GM19397 (cell line): Measurements from ENCODE around the gene MEMO1.
"Not testable (repeated sequence)": the region's sequence is repeated elsewhere in the genome, so short reads cannot be mapped to it uniquely, and the experiment has no call there.

Source experiments
- ATAC-seq: cut with Tn5 transposase; IDR thresholded peaks from one replicate; pipeline ENCODE4 v1.9.1; 2021; ENCODE audit warnings: mild to moderate bottlenecking, moderate library complexity; ENCODE audit not compliant: unreplicated experiment

Gene MEMO1

GRCh38 chr2:32010670-32011484 lies at the start of gene MEMO1:
MEMO1 (minus strand) TSS chr2:32011008; CDS start chr2:32010247, 761 bp downstream.
- peak; percentile 65 for ATAC-seq

- no peak for ATAC-seq
Observed at GRCh38 chr2:32060266-32060665, 49.5 kb upstream of the MEMO1 start.

GRCh38 chr2:32058130-32058529 lies 47.3 kb upstream of the MEMO1 start:
- ATAC-seq = no peak

DNA sequence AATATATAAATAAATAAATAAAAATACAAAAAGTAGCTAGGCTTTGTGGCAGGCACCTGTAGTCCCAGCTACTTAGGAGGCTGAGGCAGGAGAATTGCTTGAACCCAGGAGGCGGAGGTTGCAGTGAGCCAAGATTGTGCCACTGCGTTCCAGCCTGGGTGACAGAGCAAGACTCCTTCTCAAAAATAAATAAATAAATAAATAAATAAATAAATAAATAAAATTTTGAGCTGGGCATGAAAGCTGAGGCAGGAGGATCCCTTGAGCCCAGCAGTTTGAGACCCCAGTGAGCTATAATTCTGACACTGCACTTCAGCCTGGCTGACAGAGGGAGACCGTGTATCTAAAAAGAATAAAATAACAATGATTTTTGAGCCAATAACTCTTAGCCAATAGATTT lies 43.8 kb upstream of the MEMO1 start:
- not testable (repeated sequence) for ATAC-seq

DNA sequence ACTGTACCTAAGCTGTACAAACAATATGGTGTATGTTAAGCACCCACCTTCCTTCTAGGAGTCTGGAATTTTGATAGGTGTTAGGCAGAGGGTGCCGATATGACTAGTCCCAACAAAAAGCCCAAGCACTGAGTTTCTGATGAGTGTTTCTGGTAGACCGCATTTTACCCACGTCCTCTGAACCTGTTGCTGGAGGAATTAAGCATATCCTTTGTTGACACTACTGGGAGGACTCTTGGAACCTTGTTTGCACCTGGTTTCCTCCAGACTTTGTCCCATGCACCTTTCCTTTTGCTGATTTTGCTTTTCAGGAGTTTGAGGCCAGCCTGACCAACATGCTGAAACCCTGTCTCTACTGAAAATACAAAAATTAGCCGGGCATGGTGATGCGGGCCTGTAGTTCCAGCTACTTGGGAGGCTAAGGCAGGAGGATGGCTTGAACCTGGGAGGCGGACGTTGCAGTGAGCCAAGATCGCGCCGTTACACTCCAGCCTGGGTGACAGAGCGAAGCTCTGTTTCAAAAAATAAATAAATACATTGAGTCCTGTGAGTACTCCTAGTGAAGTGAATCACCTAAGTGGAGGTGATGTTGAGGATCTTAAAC lies 41.1 kb upstream of the MEMO1 start:
- no peak for ATAC-seq

GRCh38 chr2:32043561-32043960 lies 32.8 kb upstream of the MEMO1 start:
- ATAC-seq = no peak

- ATAC-seq = peak; percentile 91
Observed at GRCh38 chr2:32039447-32040219, 28.8 kb upstream of the MEMO1 start, which contains the start of gene DPY30. DPY30 (minus strand) TSS chr2:32039805; CDS start chr2:32039456, 349 bp downstream.

GRCh38 chr2:32034198-32034887 lies 23.5 kb upstream of the MEMO1 start:
- ATAC-seq = not testable (repeated sequence)

DNA sequence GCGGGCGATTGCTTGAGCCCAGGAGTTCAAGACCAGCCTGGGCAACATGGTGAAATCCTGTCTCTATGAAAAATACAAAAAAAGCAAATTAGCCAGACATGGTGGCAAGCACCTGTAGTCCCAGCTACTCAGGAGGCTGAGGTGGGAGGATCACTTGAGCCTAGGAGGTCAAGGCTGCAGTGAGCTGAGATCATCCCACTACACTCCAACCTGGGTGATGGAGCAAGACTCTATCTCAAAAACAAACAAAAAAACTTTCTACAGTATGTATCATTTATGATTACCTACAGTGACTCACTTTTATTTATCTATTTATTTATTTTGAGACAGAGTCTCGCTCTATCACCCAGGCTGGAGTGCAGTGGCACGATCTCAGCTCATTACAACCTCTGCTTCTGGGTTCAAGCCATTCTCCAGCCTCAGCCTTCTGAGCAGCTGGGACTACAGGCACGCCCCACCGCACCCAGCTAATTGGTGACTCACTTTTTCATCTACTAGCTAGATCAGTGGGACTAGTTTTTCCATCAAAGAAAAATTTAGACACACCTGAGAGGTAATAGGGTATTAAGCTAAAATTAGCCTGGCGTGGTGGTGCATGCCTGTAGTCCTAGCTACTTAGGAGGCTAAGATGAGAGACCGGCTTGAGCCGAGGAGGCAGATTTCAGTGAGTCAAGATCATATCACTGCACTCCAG lies 8.1 kb upstream of the MEMO1 start:
- ATAC-seq = not testable (repeated sequence)

GRCh38 chr2:32012872-32013271 lies 2.1 kb upstream of the MEMO1 start:
- no peak for ATAC-seq

DNA sequence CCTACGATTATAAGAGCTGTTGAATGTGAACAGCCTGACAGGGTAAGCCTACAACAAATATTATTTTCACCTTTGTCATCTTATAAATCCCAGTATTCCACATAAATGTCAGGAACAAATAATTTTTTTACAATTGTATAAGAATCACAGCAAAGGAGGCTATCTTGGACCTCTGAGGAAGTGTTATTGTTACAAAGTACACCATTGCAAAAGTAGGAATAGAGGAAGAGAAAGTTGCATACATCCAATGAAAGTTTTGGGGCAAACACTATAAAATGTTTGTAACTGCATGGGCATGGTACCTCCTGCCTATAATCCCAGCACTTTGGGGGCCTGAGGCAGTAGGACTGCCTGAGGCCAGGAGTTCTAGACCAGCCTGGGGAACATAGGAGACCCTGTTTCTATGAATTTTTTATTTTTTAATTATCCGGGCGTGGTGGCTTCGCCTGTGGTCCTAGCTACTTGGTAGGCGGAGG lies 715 bp upstream of the MEMO1 start:
- no peak for ATAC-seq

- ATAC-seq = peak; percentile 56
Observed at GRCh38 chr2:32010280-32010669, 533 bp downstream of the MEMO1 start.

- ATAC-seq = peak; percentile 30
Observed at GRCh38 chr2:32009516-32010256, 1.1 kb downstream of the MEMO1 start.

- no peak for ATAC-seq
Observed at GRCh38 chr2:32008805-32009515, 1.8 kb downstream of the MEMO1 start.

GRCh38 chr2:32007121-32007391 lies 3.8 kb downstream of the MEMO1 start:
- ATAC-seq = no peak

DNA sequence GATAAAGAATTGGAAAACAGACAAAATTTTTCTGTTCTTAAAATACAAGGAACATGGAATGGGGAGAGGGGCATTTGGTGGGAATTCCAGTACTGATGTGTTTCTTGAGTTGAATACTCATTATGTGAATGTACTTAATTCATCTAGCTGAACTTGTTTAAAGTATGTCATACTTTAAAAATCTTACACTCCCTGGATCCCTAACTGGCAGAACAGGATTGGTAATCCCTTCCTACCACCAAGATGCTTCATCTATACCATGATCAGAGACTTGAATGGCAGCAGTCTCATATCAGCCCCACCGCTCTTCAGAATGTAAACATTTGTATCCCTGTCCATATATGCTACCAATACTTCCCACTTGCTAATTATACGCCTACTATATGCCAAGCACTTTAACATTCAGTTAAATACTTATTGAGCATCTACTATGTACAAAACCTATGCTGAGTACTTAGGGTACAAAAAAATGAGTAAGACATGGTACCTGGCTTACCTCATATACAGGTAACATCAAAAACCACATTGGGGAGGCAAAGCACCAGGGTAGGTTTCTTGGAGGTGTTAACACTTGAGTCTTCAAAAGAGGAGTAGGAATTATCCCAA lies 5.3 kb downstream of the MEMO1 start:
- ATAC-seq = no peak

- no peak for ATAC-seq
Observed at GRCh38 chr2:32003791-32004190, 7.0 kb downstream of the MEMO1 start.

DNA sequence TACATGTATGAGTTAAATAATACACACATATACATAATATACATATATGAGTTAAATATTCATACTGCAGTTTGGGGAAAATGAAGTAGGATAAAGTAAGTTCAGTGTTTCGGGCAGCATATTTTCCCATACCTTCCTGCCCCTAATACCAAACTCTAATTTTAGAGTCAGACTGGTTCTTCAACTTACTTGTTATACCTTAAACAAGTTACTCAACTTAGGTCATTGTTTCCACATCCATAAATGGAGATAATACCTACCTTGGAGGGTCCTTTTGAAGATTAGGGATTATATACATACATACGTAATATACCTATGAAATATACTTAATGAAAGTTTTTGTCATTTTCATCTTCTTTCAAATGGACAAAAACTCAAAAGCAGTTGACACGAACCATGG lies 8.4 kb downstream of the MEMO1 start:
- ATAC-seq = no peak

DNA sequence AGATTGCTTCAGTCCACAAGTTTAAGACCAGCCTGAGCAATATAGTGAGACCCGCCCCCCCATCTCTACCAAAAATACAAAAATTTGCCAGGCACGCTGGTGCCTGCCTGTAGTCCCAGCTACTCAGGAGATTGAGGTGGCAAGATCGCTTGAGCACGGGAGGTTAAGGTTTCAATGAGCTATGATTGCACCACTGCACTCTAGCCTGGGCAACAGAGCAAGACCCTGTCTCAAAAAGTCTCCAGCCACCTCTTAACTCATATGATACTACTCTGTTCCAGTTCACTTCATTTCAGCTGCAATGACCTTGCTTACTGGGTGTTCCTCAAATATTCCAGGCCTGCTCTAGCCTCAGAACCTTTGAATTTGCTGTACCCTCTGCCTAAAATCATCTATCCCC lies 11.4 kb downstream of the MEMO1 start:
- ATAC-seq = no peak
